ENCODE data around the gene FANCC.

GRCh38 chr9:95103871-95104580, 213.5 kb downstream of the FANCC start:
- TF ChIP-seq, protein P1, sequence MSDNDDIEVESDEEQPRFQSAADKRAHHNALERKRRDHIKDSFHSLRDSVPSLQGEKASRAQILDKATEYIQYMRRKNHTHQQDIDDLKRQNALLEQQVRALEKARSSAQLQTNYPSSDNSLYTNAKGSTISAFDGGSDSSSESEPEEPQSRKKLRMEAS (IDR thresholded peaks at IDR 0.05) = no peak
- TF ChIP-seq ZBTB7A (IDR thresholded peaks at IDR 0.05; ENCODE audit: low read depth) (no peak), TEAD4 (IDR thresholded peaks at IDR 0.05) (no peak)

Measured in Ishikawa (cell line).